Thymus (tissue), 11 donors: ENCODE measurements around the gene CASP1. TPM values are rescaled to one million over a fixed set of nuclear protein-coding genes. Genes with fewer than 3 reads are reported as not detected.

ENCODE experiments used
- DNase-seq, 9 donors: peaks; one replicate each; pipeline ENCODE4 v3.0.0-alpha.2; 2013; ENCODE audit warnings: low spot score in 9 of 9, low read depth in 6 of 9, missing footprints in 1 of 9
- H3K27ac ChIP-seq, 2 donors: one replicate each; pipeline ENCODE4 v1.5.1; 2013; ENCODE audit warnings: control low read depth in 1 of 2, low read depth in 1 of 2, low read length in 1 of 2, mild to moderate bottlenecking in 1 of 2, moderate library complexity in 1 of 2
- H3K27me3 ChIP-seq, 2 donors: one replicate each; pipeline ENCODE4 v1.5.1; 2013; ENCODE audit warnings: low read length in 1 of 2; ENCODE audit not compliant: control insufficient read depth in 2 of 2, insufficient read depth in 1 of 2
- H3K36me3 ChIP-seq, 2 donors: one replicate each; pipeline ENCODE4 v1.5.1; 2013; ENCODE audit warnings: low read length in 1 of 2, mild to moderate bottlenecking in 1 of 2, moderate library complexity in 1 of 2; ENCODE audit not compliant: control insufficient read depth in 2 of 2, insufficient read depth in 2 of 2
- H3K4me1 ChIP-seq, 2 donors: one replicate each; pipeline ENCODE4 v1.5.1; 2013; ENCODE audit warnings: low read length in 2 of 2; ENCODE audit not compliant: control insufficient read depth in 2 of 2, insufficient read depth in 2 of 2
- H3K4me3 ChIP-seq, 2 donors: one replicate each; pipeline ENCODE4 v1.5.1; 2013; ENCODE audit warnings: low read length in 2 of 2, control low read depth in 1 of 2, mild to moderate bottlenecking in 1 of 2
- H3K9me3 ChIP-seq, 2 donors: one replicate each; pipeline ENCODE4 v1.5.1; 2013; ENCODE audit warnings: low read length in 1 of 2, mild to moderate bottlenecking in 1 of 2; ENCODE audit not compliant: control insufficient read depth in 2 of 2, insufficient read depth in 1 of 2
- WGBS: extraction: QIAGEN DNeasy Blood & Tissue Kit; methylation state at CpG from one replicate; pipeline ENCODE4 v1.1.7; 2013; 5-methylcytosine and 5-hydroxymethylcytosine counted together
- polyA plus RNA-seq: library from polyadenylated mRNA; stranded (reverse); fragments of 200-250 nt; gene quantifications from one replicate; pipeline ENCODE4 v1.2.3, GENCODE V29; 2013
- total RNA-seq: library from RNA; stranded (reverse); fragments of 120-200 nt; gene quantifications from one replicate; pipeline ENCODE4 v1.2.4, GENCODE V29; 2013
- donor health status: healthy.

The CASP1 gene
- total and polyA plus RNA-seq, 2 donors, result 30.9 to 40.4 TPM

- Histone ChIP-seq H3K4me3 (no peak overlapping the region), H3K4me1 (peaks cover 4 to 7% of the 10 kb centered on the region in 2 donors), H3K9me3 (no peaks in the 10 kb centered on the region), H3K27ac (no peak overlapping the region), H3K36me3 (peaks cover 0 to 4% of the 10 kb centered on the region in 2 donors), H3K27me3 (no peaks in the 10 kb centered on the region)
- peak in 1 of 9 donors; percentile 26 for DNase-seq
- WGBS, result 93% methylated on average over 1 of the region's 1 CpG
These were observed 1.2 kb downstream of the CASP1 start for GRCh38 chr11:105033781-105034180.

- Histone ChIP-seq H3K27ac (no peak overlapping the region), H3K9me3 (no peaks in the 10 kb centered on the region), H3K4me1 (peaks cover 4 to 7% of the 10 kb centered on the region in 2 donors), H3K36me3 (peaks cover 0 to 4% of the 10 kb centered on the region in 2 donors), H3K27me3 (no peaks in the 10 kb centered on the region), H3K4me3 (no peak overlapping the region)
- WGBS, result 67% methylated on average over 3 of the region's 3 CpGs
- DNase-seq, result peak in 1 of 9 donors; percentile 14
These were observed 1.6 kb downstream of the CASP1 start for GRCh38 chr11:105033343-105033742.

- Histone ChIP-seq H3K36me3 (peaks cover 0 to 4% of the 10 kb centered on the region in 2 donors), H3K9me3 (no peaks in the 10 kb centered on the region), H3K4me3 (no peak overlapping the region), H3K27ac (no peak overlapping the region), H3K27me3 (no peaks in the 10 kb centered on the region), H3K4me1 (peaks cover 4 to 7% of the 10 kb centered on the region in 2 donors)
- no peak for DNase-seq
- WGBS, result 93% methylated on average over 2 of the region's 2 CpGs
These were observed 2.4 kb downstream of the CASP1 start for GRCh38 chr11:105032495-105032894.

GRCh38 chr11:105027678-105028077, 7.3 kb downstream of the CASP1 start:
- Histone ChIP-seq H3K36me3 (peaks cover 0 to 4% of the 10 kb centered on the region in 2 donors), H3K27me3 (no peaks in the 10 kb centered on the region), H3K9me3 (no peaks in the 10 kb centered on the region), H3K4me1 (no peaks in the 10 kb centered on the region), H3K4me3 (no peak overlapping the region), H3K27ac (no peak overlapping the region)
- 55% methylated on average over 3 of the region's 3 CpGs for WGBS
- DNase-seq, result no peak

GRCh38 chr11:105024394-105024793, 10.6 kb downstream of the CASP1 start:
- DNase-seq, result no peak
- Histone ChIP-seq H3K9me3 (no peaks in the 10 kb centered on the region), H3K36me3 (no peaks in the 10 kb centered on the region), H3K27me3 (no peaks in the 10 kb centered on the region), H3K4me1 (no peaks in the 10 kb centered on the region), H3K4me3 (no peak overlapping the region), H3K27ac (no peak overlapping the region)
- 100% methylated on average over 1 of the region's 1 CpG for WGBS

- H3K36me3 ChIP-seq, result no peaks in the 10 kb centered on the region
- H3K4me3 ChIP-seq, result no peak within 1 kb of the TSS
- no peaks in the 10 kb centered on the region for H3K4me1 ChIP-seq
- H3K9me3 ChIP-seq, result no peaks in the 10 kb centered on the region
- H3K27ac ChIP-seq, result no peak within 1 kb of the TSS
- no peak for DNase-seq
- H3K27me3 ChIP-seq, result no peaks in the 10 kb centered on the region
These were observed 11.9 kb downstream of the CASP1 start, which contains the start of gene CASP5 for GRCh38 chr11:105023003-105023402. Gene CASP5 (minus strand): TSS chr11:105023168. CDS start chr11:105023136, 32 bp downstream.

- no peaks in the 10 kb centered on the region for H3K9me3 ChIP-seq
- DNase-seq, result no peak
- no peak overlapping the region for H3K27ac ChIP-seq
- H3K27me3 ChIP-seq, result no peaks in the 10 kb centered on the region
- H3K4me1 ChIP-seq, result no peaks in the 10 kb centered on the region
- H3K36me3 ChIP-seq, result no peaks in the 10 kb centered on the region
- WGBS, result 42% methylated on average over 2 of the region's 2 CpGs
- H3K4me3 ChIP-seq, result no peak overlapping the region
These were observed 12.4 kb downstream of the CASP1 start for GRCh38 chr11:105022527-105022926.

- H3K27ac ChIP-seq, result no peak overlapping the region
- DNase-seq, result no peak
These were observed 27.5 kb downstream of the CASP1 start for GRCh38 chr11:105007463-105007862.

GRCh38 chr11:105005451-105005845, 29.5 kb downstream of the CASP1 start:
- Histone ChIP-seq H3K27me3 (no peaks in the 10 kb centered on the region), H3K27ac (no peak overlapping the region), H3K9me3 (no peaks in the 10 kb centered on the region), H3K4me3 (no peak overlapping the region), H3K36me3 (no peaks in the 10 kb centered on the region), H3K4me1 (no peaks in the 10 kb centered on the region)
- DNase-seq, result no peak
- WGBS, result 96% methylated on average over 3 of the region's 3 CpGs

More at GRCh38 chr11:105007463-105007862, 27.5 kb downstream of the CASP1 start:
- Histone ChIP-seq H3K4me3 (no peak overlapping the region), H3K27me3 (no peaks in the 10 kb centered on the region), H3K4me1 (no peaks in the 10 kb centered on the region), H3K36me3 (no peaks in the 10 kb centered on the region), H3K9me3 (no peaks in the 10 kb centered on the region)

GRCh38 chr11:105004021-105004420, 30.9 kb downstream of the CASP1 start:
- H3K27ac ChIP-seq, result no peak overlapping the region
- H3K9me3 ChIP-seq, result no peaks in the 10 kb centered on the region
- 96% methylated on average over 3 of the region's 3 CpGs for WGBS
- H3K4me3 ChIP-seq, result no peak overlapping the region
- H3K4me1 ChIP-seq, result no peaks in the 10 kb centered on the region
- no peaks in the 10 kb centered on the region for H3K27me3 ChIP-seq
- H3K36me3 ChIP-seq, result no peaks in the 10 kb centered on the region
- no peak for DNase-seq
